NT2/D1 (cell line): ENCODE results near the gene FIGNL1.

Source experiments
- SUZ12 ChIP-seq: IDR thresholded peaks from 2 replicates; pipeline ENCODE4 v1.6.1; 2011; ENCODE audit not compliant: insufficient read length, insufficient read depth; ENCODE audit errors: extremely low read depth
- YY1 ChIP-seq: IDR thresholded peaks from 2 replicates; pipeline ENCODE4 v1.6.1; 2011; ENCODE audit not compliant: insufficient read length, insufficient read depth

DNA sequence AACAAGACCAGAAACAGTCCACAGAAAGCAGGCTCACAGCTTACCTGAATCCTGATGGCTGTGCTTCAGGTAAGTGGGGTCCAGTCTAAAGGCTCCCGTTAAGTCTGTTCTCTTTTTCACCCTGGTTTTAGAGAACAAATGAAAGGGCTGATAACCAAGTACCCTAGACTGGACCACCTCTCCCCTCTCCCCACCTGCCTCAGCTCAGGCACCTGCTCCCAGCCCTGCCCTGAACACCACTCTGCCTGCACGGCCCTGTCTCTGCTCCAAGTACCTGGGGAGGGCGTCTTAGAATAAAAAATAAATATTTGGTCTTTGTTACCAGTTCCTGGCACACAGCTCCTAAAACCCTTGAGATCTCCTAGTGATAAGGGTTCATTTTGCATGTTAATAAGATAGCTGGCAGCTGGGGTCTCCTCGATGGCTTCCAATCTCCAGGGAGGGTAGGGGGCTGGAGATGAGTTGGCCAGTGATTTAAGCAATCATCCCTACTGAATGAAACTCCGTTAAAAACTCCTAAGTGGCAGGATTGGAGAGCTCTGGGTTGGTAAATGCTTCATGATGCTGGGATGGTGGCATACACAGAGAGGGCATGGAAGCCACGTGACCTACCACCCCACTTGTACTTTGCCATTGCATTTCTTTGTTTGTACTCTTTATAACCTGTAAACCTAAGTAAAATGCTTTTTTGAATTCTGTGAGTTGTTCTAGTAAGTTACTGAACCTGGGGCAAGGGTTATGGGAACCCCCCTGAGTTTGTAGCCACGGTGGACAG is 29.8 kb upstream of the FIGNL1 start:
- TF ChIP-seq SUZ12: no peak
- TF ChIP-seq YY1: no peak
